HEK293 (cell line): ENCODE measurements around the gene INSRR.

Experiments
- CTCF ChIA-PET: fragments of 350-600 bp; formaldehyde crosslinking; extraction: SDS; loops from one replicate; lab custom pipeline; 2021; ENCODE audit warnings: antibody characterized with exemption; lab: Yijun Ruan, JAX
- POLR2A ChIA-PET: fragments of 300-600 bp; formaldehyde crosslinking; extraction: SDS; loops from one replicate; lab custom pipeline; 2020; ENCODE audit warnings: antibody characterized with exemption, inconsistent platforms; lab: Yijun Ruan, JAX
- H3K27ac ChIP-seq: fragments of 200-500 bp; sonication (Bioruptor generic); 2 replicates; pipeline ENCODE4 v1.5.1; 2014; ENCODE audit warnings: low read depth, low read length, control low read depth, inconsistent platforms; ENCODE audit errors: extremely low read depth
- H3K36me3 ChIP-seq, 2 experiments: fragments of 200-500 bp in 1 of 2; sonication (Bioruptor generic) in 1 of 2; 1 replicate in 1 of 2; 2 replicates in 1 of 2; pipeline ENCODE4 v1.5.1; 2014 to 2017; ENCODE audit warnings: inconsistent platforms in 2 of 2, low read length in 2 of 2; ENCODE audit not compliant: control insufficient read depth in 2 of 2, insufficient read depth in 1 of 2
- H3K4me1 ChIP-seq: fragments of 200-500 bp; sonication (Bioruptor generic); 2 replicates; pipeline ENCODE4 v1.5.1; 2014; ENCODE audit warnings: mild to moderate bottlenecking, low read length, inconsistent platforms; ENCODE audit not compliant: control insufficient read depth, insufficient read depth
- H3K4me3 ChIP-seq: 2 replicates; pipeline ENCODE4 v1.5.1; 2011; ENCODE audit warnings: low read depth, mild to moderate bottlenecking, control low read depth, low read length, moderate library complexity
- H3K9me3 ChIP-seq: fragments of 200-500 bp; sonication (Bioruptor generic); 2 replicates; pipeline ENCODE4 v1.5.1; 2014; ENCODE audit warnings: low read depth, low read length, inconsistent platforms; ENCODE audit not compliant: control insufficient read depth, insufficient read depth
- GLI4 ChIP-seq: fragments of 450-650 bp; formaldehyde crosslinking; IDR thresholded peaks from 2 replicates; pipeline ENCODE4 v1.5.1; 2016; ENCODE audit warnings: missing biosample characterization, missing genetic modification characterization
- REPIN1 ChIP-seq: fragments of 450-650 bp; formaldehyde crosslinking; IDR thresholded peaks from 2 replicates; pipeline ENCODE4 v1.5.1; 2017; ENCODE audit warnings: missing biosample characterization, missing genetic modification characterization, low read depth
- ZBTB17 ChIP-seq: fragments of 450-650 bp; formaldehyde crosslinking; IDR thresholded peaks from 2 replicates; pipeline ENCODE4 v1.5.1; 2016; ENCODE audit warnings: missing biosample characterization, missing genetic modification characterization
- ZNF16 ChIP-seq: fragments of 450-650 bp; formaldehyde crosslinking; IDR thresholded peaks from 2 replicates; pipeline ENCODE4 v1.5.1; 2016; ENCODE audit warnings: low read depth, missing biosample characterization, missing genetic modification characterization
- ZNF24 ChIP-seq: fragments of 450-650 bp; formaldehyde crosslinking; IDR thresholded peaks from 2 replicates; pipeline ENCODE4 v1.5.1; 2016; ENCODE audit warnings: missing biosample characterization, missing genetic modification characterization
- ZNF366 ChIP-seq: fragments of 450-650 bp; formaldehyde crosslinking; conservative IDR thresholded peaks from 2 replicates; pipeline ENCODE4 v1.5.1; 2016; ENCODE audit warnings: missing biosample characterization, missing genetic modification characterization
- ZNF501 ChIP-seq: fragments of 450-650 bp; formaldehyde crosslinking; IDR thresholded peaks from 2 replicates; pipeline ENCODE4 v1.5.1; 2016; ENCODE audit warnings: missing biosample characterization, missing genetic modification characterization
- ZNF510 ChIP-seq: fragments of 450-650 bp; formaldehyde crosslinking; IDR thresholded peaks from 2 replicates; pipeline ENCODE4 v1.5.1; 2018; ENCODE audit warnings: mild to moderate bottlenecking, missing genetic modification characterization, missing biosample characterization; ENCODE audit not compliant: insufficient replicate concordance
- ZNF596 ChIP-seq: fragments of 450-650 bp; IDR thresholded peaks from 2 replicates; pipeline ENCODE4 v1.5.0; 2018; ENCODE audit warnings: missing biosample characterization, mild to moderate bottlenecking, missing genetic modification characterization, moderate library complexity
- ZNF610 ChIP-seq: fragments of 450-650 bp; formaldehyde crosslinking; IDR thresholded peaks from 2 replicates; pipeline ENCODE4 v1.5.1; 2016; ENCODE audit warnings: missing biosample characterization, missing genetic modification characterization, borderline replicate concordance
- ZNF664 ChIP-seq: fragments of 450-650 bp; formaldehyde crosslinking; IDR thresholded peaks from 2 replicates; pipeline ENCODE4 v1.5.1; 2016; ENCODE audit warnings: missing biosample characterization, missing genetic modification characterization
- TF ChIP-seq, protein P1 (sequence below): fragments of 450-650 bp; formaldehyde crosslinking; optimal IDR thresholded peaks from 2 replicates; pipeline ENCODE3; 2016; ENCODE audit warnings: missing biosample characterization, mild to moderate bottlenecking, missing genetic modification characterization
- TF ChIP-seq, protein P2 (sequence below): fragments of 450-650 bp; formaldehyde crosslinking; IDR thresholded peaks from 2 replicates; pipeline ENCODE4; 2016; ENCODE audit warnings: missing biosample characterization, missing genetic modification characterization
- TF ChIP-seq, protein P3 (sequence below): fragments of 450-650 bp; formaldehyde crosslinking; IDR thresholded peaks from 2 replicates; pipeline ENCODE4 v1.5.1; 2016; ENCODE audit warnings: missing biosample characterization, missing genetic modification characterization, borderline replicate concordance
- TF ChIP-seq, protein P4 (sequence below): fragments of 450-650 bp; formaldehyde crosslinking; IDR thresholded peaks from 2 replicates; pipeline ENCODE4 v1.5.1; 2017; ENCODE audit warnings: missing biosample characterization, missing genetic modification characterization

INSRR gene

DNA sequence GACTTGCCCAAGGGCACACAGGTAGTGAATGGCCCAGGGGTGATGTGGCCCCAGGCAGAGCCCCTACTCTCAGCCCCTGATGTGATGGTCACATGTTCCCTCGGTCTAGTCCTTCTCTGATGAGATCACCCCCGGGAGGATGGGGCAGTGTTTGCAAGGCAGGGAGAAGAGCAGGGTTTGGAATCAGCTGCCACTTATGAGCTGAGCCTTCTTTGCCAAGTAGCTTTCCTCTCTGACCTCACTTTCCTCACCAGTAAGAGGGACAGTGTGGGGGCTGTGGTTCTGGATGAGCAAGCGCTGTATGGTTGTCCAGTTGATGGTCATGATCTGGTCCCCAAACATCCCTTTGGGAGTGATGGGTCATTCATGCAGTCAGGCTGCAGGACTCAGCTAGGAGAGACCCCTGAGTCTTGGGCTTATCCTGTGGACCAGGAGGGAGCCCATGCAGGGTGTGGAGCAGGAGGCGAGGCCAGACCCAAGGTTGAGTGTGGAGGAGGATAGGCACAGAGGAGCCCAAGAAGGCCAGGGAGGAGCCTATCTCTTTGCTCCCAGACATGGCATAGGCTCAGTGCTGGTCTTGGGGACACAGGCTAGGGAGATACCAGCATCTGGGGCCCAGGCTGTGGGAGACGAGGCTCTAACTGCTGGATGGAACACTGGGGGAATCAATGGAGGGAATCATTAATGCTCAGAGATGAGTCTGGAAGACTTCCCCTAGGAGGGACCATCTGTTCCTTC is 18.7 kb upstream of the INSRR start (continued):
- 0 out of 2 replicates have a peak, but pooled peaks have one; percentile 14 for TF ChIP-seq ZNF366 (tag by site-specific recombination)
- TF ChIP-seq, protein P1, sequence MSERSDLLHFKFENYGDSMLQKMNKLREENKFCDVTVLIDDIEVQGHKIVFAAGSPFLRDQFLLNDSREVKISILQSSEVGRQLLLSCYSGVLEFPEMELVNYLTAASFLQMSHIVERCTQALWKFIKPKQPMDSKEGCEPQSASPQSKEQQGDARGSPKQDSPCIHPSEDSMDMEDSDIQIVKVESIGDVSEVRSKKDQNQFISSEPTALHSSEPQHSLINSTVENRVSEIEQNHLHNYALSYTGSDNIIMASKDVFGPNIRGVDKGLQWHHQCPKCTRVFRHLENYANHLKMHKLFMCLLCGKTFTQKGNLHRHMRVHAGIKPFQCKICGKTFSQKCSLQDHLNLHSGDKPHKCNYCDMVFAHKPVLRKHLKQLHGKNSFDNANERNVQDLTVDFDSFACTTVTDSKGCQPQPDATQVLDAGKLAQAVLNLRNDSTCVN (tag by site-specific recombination): no peak
- no peak for TF ChIP-seq GLI4 (tag by site-specific recombination)
- 0 out of 2 replicates have a peak, but pooled peaks have one; percentile 16 for TF ChIP-seq ZBTB17 (tag by site-specific recombination)
- TF ChIP-seq, protein P2, sequence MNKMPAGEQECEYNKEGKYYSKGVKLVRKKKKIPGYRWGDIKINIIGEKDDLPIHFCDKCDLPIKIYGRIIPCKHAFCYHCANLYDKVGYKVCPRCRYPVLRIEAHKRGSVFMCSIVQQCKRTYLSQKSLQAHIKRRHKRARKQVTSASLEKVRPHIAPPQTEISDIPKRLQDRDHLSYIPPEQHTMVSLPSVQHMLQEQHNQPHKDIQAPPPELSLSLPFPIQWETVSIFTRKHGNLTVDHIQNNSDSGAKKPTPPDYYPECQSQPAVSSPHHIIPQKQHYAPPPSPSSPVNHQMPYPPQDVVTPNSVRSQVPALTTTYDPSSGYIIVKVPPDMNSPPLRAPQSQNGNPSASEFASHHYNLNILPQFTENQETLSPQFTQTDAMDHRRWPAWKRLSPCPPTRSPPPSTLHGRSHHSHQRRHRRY (tag by site-specific recombination): no peak

DNA sequence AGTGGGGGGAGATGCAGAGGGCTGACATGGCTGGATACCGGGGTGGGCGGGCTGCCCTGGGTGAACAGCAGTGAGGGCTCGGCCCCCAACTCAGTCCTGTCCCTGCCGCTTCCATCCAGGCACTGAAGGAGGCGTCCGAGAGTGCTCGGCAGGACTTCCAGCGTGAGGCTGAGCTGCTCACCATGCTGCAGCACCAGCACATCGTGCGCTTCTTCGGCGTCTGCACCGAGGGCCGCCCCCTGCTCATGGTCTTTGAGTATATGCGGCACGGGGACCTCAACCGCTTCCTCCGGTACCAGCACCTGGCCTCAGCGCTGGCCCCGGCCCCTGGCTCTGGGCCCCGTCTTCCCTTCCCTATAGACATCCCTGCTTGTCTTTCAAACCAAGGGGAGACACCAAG is 17.4 kb upstream of the INSRR start:
- TF ChIP-seq, protein P3, sequence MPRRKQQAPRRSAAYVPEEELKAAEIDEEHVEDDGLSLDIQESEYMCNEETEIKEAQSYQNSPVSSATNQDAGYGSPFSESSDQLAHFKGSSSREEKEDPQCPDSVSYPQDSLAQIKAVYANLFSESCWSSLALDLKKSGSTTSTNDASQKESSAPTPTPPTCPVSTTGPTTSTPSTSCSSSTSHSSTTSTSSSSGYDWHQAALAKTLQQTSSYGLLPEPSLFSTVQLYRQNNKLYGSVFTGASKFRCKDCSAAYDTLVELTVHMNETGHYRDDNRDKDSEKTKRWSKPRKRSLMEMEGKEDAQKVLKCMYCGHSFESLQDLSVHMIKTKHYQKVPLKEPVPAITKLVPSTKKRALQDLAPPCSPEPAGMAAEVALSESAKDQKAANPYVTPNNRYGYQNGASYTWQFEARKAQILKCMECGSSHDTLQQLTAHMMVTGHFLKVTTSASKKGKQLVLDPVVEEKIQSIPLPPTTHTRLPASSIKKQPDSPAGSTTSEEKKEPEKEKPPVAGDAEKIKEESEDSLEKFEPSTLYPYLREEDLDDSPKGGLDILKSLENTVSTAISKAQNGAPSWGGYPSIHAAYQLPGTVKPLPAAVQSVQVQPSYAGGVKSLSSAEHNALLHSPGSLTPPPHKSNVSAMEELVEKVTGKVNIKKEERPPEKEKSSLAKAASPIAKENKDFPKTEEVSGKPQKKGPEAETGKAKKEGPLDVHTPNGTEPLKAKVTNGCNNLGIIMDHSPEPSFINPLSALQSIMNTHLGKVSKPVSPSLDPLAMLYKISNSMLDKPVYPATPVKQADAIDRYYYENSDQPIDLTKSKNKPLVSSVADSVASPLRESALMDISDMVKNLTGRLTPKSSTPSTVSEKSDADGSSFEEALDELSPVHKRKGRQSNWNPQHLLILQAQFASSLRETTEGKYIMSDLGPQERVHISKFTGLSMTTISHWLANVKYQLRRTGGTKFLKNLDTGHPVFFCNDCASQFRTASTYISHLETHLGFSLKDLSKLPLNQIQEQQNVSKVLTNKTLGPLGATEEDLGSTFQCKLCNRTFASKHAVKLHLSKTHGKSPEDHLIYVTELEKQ (tag by site-specific recombination): no peak
- no peak for TF ChIP-seq ZNF596 (tag by site-specific recombination)
- no peak for TF ChIP-seq ZNF664 (tag by site-specific recombination)
- no peak for TF ChIP-seq ZNF24 (tag by site-specific recombination)
- TF ChIP-seq ZNF501 (tag by site-specific recombination): no peak
- no peak for TF ChIP-seq ZNF510 (tag by site-specific recombination)
- TF ChIP-seq ZNF16 (tag by site-specific recombination): no peak
- no peak for TF ChIP-seq REPIN1 (tag by site-specific recombination)
- H3K9me3 ChIP-seq: no peaks in the 10 kb centered on the region
- no peak overlapping the region for H3K27ac ChIP-seq
- POLR2A ChIA-PET: no interaction called here
- H3K4me3 ChIP-seq: no peak overlapping the region
- CTCF ChIA-PET: interaction anchor here (0.6 to 2.3 kb wide), 5 partner anchors 13 to 187 kb away, joined by 3 to 8 read pairs (median 3); no protein-coding TSS in a partner anchor
- no peaks in the 10 kb centered on the region for H3K4me1 ChIP-seq
- H3K36me3 ChIP-seq: no peaks in the 10 kb centered on the region

DNA sequence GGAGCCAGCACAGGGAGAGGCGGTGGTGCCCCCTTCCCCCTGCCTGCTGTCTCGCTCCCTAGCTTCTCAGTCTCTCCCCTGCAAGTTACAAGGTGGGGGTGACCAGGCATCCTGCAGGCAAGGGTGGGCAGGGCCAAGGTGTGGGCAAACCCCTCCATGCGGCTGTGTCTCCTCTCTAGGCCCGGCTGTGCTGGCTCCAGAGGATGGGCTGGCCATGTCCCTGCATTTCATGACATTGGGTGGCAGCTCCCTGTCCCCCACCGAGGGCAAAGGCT is 16.4 kb upstream of the INSRR start:
- CTCF ChIA-PET: interaction anchor here (0.6 to 3.1 kb wide), 4 partner anchors 16 to 197 kb away, joined by 3 to 12 read pairs (median 4); no protein-coding TSS in a partner anchor
- POLR2A ChIA-PET: no interaction called here
- H3K27ac ChIP-seq: no peak overlapping the region
- H3K4me3 ChIP-seq: no peak overlapping the region
- no peaks in the 10 kb centered on the region for H3K36me3 ChIP-seq
- H3K4me1 ChIP-seq: no peaks in the 10 kb centered on the region
- no peaks in the 10 kb centered on the region for H3K9me3 ChIP-seq
- TF ChIP-seq ZNF610 (tag by site-specific recombination): no peak
- TF ChIP-seq, protein P4, sequence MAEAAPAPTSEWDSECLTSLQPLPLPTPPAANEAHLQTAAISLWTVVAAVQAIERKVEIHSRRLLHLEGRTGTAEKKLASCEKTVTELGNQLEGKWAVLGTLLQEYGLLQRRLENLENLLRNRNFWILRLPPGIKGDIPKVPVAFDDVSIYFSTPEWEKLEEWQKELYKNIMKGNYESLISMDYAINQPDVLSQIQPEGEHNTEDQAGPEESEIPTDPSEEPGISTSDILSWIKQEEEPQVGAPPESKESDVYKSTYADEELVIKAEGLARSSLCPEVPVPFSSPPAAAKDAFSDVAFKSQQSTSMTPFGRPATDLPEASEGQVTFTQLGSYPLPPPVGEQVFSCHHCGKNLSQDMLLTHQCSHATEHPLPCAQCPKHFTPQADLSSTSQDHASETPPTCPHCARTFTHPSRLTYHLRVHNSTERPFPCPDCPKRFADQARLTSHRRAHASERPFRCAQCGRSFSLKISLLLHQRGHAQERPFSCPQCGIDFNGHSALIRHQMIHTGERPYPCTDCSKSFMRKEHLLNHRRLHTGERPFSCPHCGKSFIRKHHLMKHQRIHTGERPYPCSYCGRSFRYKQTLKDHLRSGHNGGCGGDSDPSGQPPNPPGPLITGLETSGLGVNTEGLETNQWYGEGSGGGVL (tag by site-specific recombination): peak; percentile 6; the same call in 1 of the 2 replicates
